ENCODE measurements around the gene TMEM72. TPM values are rescaled to one million over a fixed set of nuclear protein-coding genes. Genes with fewer than 3 reads are reported as not detected.

TMEM72 gene
- total and polyA plus RNA-seq, 2 of the 13 experiments (the other 11 are each of a cell fraction or from before 2014, with no cell fraction given) = 0.04 TPM; not detected in 1

DNA sequence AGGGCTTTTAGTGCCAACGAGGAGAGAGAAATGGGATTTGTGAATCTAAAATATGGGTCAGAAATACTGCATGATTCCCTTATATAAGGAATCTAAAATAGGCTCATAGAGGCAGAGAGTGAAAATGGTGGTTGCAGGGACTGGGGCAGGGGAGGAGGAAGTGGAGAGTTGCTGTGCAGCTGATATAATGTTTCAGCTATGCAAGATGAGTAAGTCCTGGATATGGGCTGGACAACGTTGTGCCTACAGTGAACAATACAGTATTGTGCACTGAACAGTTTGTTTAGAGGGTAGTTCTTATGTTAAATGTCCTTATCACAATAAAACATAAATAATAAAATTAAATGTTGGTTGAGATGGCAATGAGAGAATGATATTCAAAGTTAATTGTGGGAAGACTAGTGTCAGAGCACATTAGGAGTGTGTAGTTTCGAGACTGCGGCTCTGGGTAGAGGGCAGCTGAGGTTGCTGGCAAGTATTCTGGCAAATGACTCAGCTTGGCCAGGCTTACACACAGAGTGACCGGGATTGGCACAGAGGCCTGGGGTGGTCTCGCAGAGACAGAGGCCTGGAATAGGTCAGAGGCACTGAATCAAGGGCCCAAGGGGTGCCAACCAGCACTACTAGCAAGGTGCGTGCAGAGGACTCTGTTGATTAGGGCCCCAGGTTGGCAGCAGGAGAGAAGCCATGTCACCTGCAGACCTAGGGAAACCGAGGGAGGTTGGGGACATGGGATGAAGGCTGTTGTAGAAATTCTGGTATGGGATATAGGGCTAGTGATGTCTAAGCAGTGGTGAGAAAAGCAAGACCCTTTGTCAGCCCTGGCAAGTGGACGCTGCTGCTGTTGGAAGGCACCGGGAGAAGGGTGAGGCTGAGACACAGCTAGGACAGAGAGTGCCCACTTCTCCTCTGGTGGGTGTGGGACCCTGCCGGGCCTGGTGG is 70.3 kb downstream of the TMEM72 start (continued):
- TF ChIP-seq, protein P1, sequence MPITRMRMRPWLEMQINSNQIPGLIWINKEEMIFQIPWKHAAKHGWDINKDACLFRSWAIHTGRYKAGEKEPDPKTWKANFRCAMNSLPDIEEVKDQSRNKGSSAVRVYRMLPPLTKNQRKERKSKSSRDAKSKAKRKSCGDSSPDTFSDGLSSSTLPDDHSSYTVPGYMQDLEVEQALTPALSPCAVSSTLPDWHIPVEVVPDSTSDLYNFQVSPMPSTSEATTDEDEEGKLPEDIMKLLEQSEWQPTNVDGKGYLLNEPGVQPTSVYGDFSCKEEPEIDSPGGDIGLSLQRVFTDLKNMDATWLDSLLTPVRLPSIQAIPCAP (CRISPR knock-in tag; IDR thresholded peaks at IDR 0.05; ENCODE audit: low read depth) = no peak
- TF ChIP-seq RBM39 (IDR thresholded peaks at IDR 0.05; ENCODE audit: low read depth, low read length, poor library complexity, severe bottlenecking) = no peak
- no peak for TF ChIP-seq ZNF788 (CRISPR knock-in tag; IDR thresholded peaks at IDR 0.05; ENCODE audit: borderline replicate concordance)
- no peak for TF ChIP-seq RXRB (CRISPR knock-in tag; IDR thresholded peaks at IDR 0.05; ENCODE audit: borderline replicate concordance)
- peak; percentile 73; the same call in 1 of the 2 replicates for TF ChIP-seq HNRNPL (IDR thresholded peaks at IDR 0.05; ENCODE audit: low read depth, low read length)
- no peak for TF ChIP-seq SOX13 (IDR thresholded peaks at IDR 0.05)
- TF ChIP-seq SOX13 (CRISPR knock-in tag; conservative IDR thresholded peaks at IDR 0.05 in 1 of 2, IDR thresholded peaks at IDR 0.05 in 1 of 2) = 0 out of 4 replicates have a peak, but pooled peaks of 1 of the 2 experiments have one; percentile 17
- TF ChIP-seq ARNTL (CRISPR knock-in tag; IDR thresholded peaks at IDR 0.05) = 0 out of 2 replicates have a peak, but pooled peaks have one; percentile 16
- TF ChIP-seq SALL1 (CRISPR knock-in tag; IDR thresholded peaks at IDR 0.05) = no peak
- TF ChIP-seq HOXD1 (CRISPR knock-in tag; IDR thresholded peaks at IDR 0.05) = no peak
- TF ChIP-seq, protein P2, sequence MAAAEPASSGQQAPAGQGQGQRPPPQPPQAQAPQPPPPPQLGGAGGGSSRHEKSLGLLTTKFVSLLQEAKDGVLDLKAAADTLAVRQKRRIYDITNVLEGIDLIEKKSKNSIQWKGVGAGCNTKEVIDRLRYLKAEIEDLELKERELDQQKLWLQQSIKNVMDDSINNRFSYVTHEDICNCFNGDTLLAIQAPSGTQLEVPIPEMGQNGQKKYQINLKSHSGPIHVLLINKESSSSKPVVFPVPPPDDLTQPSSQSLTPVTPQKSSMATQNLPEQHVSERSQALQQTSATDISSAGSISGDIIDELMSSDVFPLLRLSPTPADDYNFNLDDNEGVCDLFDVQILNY (CRISPR knock-in tag; conservative IDR thresholded peaks at IDR 0.05) = no peak
- no peak for TF ChIP-seq SETDB1 (CRISPR knock-in tag; IDR thresholded peaks at IDR 0.05; ENCODE audit: borderline replicate concordance)
- TF ChIP-seq KDM5B (CRISPR knock-in tag; IDR thresholded peaks at IDR 0.05; ENCODE audit: borderline replicate concordance) = no peak
- TF ChIP-seq POLR2AphosphoS5 (IDR thresholded peaks at IDR 0.05; ENCODE audit: low read depth, low read length) = no peak
- no peak for TF ChIP-seq FOXA3 (CRISPR knock-in tag; IDR thresholded peaks at IDR 0.05)
- TF ChIP-seq, protein P3, sequence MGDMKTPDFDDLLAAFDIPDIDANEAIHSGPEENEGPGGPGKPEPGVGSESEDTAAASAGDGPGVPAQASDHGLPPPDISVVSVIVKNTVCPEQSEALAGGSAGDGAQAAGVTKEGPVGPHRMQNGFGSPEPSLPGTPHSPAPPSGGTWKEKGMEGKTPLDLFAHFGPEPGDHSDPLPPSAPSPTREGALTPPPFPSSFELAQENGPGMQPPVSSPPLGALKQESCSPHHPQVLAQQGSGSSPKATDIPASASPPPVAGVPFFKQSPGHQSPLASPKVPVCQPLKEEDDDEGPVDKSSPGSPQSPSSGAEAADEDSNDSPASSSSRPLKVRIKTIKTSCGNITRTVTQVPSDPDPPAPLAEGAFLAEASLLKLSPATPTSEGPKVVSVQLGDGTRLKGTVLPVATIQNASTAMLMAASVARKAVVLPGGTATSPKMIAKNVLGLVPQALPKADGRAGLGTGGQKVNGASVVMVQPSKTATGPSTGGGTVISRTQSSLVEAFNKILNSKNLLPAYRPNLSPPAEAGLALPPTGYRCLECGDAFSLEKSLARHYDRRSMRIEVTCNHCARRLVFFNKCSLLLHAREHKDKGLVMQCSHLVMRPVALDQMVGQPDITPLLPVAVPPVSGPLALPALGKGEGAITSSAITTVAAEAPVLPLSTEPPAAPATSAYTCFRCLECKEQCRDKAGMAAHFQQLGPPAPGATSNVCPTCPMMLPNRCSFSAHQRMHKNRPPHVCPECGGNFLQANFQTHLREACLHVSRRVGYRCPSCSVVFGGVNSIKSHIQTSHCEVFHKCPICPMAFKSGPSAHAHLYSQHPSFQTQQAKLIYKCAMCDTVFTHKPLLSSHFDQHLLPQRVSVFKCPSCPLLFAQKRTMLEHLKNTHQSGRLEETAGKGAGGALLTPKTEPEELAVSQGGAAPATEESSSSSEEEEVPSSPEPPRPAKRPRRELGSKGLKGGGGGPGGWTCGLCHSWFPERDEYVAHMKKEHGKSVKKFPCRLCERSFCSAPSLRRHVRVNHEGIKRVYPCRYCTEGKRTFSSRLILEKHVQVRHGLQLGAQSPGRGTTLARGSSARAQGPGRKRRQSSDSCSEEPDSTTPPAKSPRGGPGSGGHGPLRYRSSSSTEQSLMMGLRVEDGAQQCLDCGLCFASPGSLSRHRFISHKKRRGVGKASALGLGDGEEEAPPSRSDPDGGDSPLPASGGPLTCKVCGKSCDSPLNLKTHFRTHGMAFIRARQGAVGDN (CRISPR knock-in tag; IDR thresholded peaks at IDR 0.05) = peak; percentile 58; the same call in 1 of the 2 replicates
- TF ChIP-seq, protein P4, sequence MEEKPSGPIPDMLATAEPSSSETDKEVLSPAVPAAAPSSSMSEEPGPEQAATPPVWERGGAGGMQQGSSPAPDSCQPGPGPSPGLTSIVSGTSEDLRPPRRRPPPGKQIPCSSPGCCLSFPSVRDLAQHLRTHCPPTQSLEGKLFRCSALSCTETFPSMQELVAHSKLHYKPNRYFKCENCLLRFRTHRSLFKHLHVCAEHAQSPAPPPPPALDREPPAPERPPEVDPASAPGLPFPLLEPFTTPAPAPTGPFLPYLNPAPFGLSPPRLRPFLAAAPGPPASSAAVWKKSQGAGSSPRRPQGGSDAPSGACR (CRISPR knock-in tag; IDR thresholded peaks at IDR 0.05) = peak; percentile 54; the same call in 1 of the 2 replicates
- 0 out of 2 replicates have a peak, but pooled peaks have one; percentile 11 for TF ChIP-seq ZNF501 (CRISPR knock-in tag; IDR thresholded peaks at IDR 0.05)
- peak; percentile 53 for TF ChIP-seq ZNF883 (CRISPR knock-in tag; IDR thresholded peaks at IDR 0.05; ENCODE audit: not compliant biosample characterization)
- TF ChIP-seq HDAC1 (CRISPR knock-in tag; IDR thresholded peaks at IDR 0.05) = peak; percentile 17; the same call in 1 of the 2 replicates
